WTC11 (cell line): Measurements from ENCODE around the gene TMEM19. TPM values are rescaled to one million over a fixed set of nuclear protein-coding genes. Genes with fewer than 3 reads are reported as not detected.

ENCODE experiments used
- ATAC-seq: fragments of 200-7000 bp; cut with Tn5 transposase; 2 replicates; pipeline ENCODE4 v1.10.0; 2021; ENCODE audit warnings: mild to moderate bottlenecking, moderate library complexity
- CTCF ChIA-PET: fragments of 300-600 bp; sonication (Branson Sonifier 250); formaldehyde crosslinking; loops from one replicate; lab custom pipeline; 2021; ENCODE audit warnings: antibody characterized with exemption; lab: Charles Lee
- POLR2A ChIA-PET: fragments of 350-600 bp; sonication (Branson Sonifier 250); formaldehyde crosslinking; loops from one replicate; lab custom pipeline; 2021; ENCODE audit warnings: antibody characterized with exemption; lab: Charles Lee
- DNase-seq: peaks from one replicate; pipeline ENCODE4 v3.0.0; 2021; ENCODE audit warnings: low spot score
- H3K27ac Mint-ChIP-seq: 2 replicates; pipeline ENCODE4 v1.8.0; 2021; ENCODE audit warnings: mixed read lengths
- H3K27me3 Mint-ChIP-seq: 2 replicates; pipeline ENCODE4 v1.8.0; 2021; ENCODE audit warnings: low read depth, mild to moderate bottlenecking, moderate library complexity, mixed read lengths
- H3K36me3 Mint-ChIP-seq: 2 replicates; pipeline ENCODE4 v1.8.0; 2021; ENCODE audit warnings: mixed read lengths
- H3K4me1 Mint-ChIP-seq: 2 replicates; pipeline ENCODE4 v1.8.0; 2022; ENCODE audit warnings: mixed read lengths
- H3K4me3 Mint-ChIP-seq: 2 replicates; pipeline ENCODE4 v1.8.0; 2021; ENCODE audit warnings: mild to moderate bottlenecking, moderate library complexity, mixed read lengths
- H3K9me3 Mint-ChIP-seq: 2 replicates; pipeline ENCODE4 v1.8.0; 2021; ENCODE audit warnings: mixed read lengths
- ERG ChIP-seq: fragments of 250-450 bp; sonication (Bioruptor Pico); IDR thresholded peaks from 2 replicates; pipeline ENCODE4 v1.8.0; 2021; ENCODE audit warnings: mild to moderate bottlenecking
- HMGA2 ChIP-seq: fragments of 250-450 bp; sonication (Bioruptor Pico); IDR thresholded peaks from 2 replicates; pipeline ENCODE4 v1.4.0; 2021; ENCODE audit warnings: mild to moderate bottlenecking, moderate library complexity
- IRF2 ChIP-seq: sonication (generic); formaldehyde crosslinking; IDR thresholded peaks from 2 replicates; pipeline ENCODE4 v1.8.0; 2022; ENCODE audit warnings: low read depth, missing genetic modification reagents, borderline replicate concordance
- ZNF396 ChIP-seq: fragments of 250-450 bp; sonication (Bioruptor Pico); IDR thresholded peaks from 2 replicates; pipeline ENCODE4 v1.8.0; 2021; ENCODE audit warnings: mild to moderate bottlenecking, moderate library complexity, borderline replicate concordance
- ZNF425 ChIP-seq: fragments of 250-450 bp; sonication (Bioruptor Pico); conservative IDR thresholded peaks from 2 replicates; pipeline ENCODE4 v1.9.0; 2021; ENCODE audit warnings: mild to moderate bottlenecking
- ZNF532 ChIP-seq: fragments of 250-450 bp; sonication (Bioruptor Pico); IDR thresholded peaks from 2 replicates; pipeline ENCODE4 v1.9.0; 2021; ENCODE audit warnings: mild to moderate bottlenecking, borderline replicate concordance
- total RNA-seq: library from RNA; stranded (reverse); gene quantifications from 3 replicates; pipeline ENCODE4 v1.2.3, GENCODE V29; 2021
- TF ChIP-seq, protein P1 (sequence below): fragments of 250-450 bp; sonication (Bioruptor Pico); IDR thresholded peaks from 2 replicates; pipeline ENCODE4 v1.9.0; 2021; ENCODE audit warnings: mild to moderate bottlenecking

The TMEM19 gene
- total RNA-seq, 1 experiment from 2014 or later: 11.7 TPM

DNA sequence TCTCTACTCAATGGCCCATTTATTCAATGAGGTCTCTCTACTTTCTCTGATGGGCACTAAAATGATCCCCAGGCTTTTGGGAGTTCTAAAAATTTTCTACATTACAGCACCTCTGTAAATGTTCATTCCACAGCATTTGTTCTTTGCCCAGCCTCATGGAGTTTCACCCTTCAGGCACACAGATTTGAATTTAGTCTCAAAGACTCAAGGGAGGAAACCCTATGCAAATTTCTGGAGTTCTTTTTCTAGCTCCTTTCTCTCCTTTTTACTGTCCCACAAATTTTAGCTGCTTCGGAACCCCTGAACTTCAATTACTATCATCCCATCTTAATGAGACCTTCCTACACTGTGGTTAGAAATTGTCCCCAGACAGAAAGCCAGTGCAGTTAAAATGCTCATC, 51.3 kb downstream of the TMEM19 start (continued):
- TF ChIP-seq ZNF425: no peak

GRCh38 chr12:71742998-71743397, 57.1 kb downstream of the TMEM19 start:
- CTCF ChIA-PET: interaction anchor here (2.0 kb wide), 1 partner anchor 11 kb away, joined by 4 read pairs; no protein-coding TSS in a partner anchor
- no peak overlapping the region for H3K4me3 Mint-ChIP-seq

More at GRCh38 chr12:71742998-71743397, 57.1 kb downstream of the TMEM19 start:
- Mint-ChIP-seq H3K36me3 (no peaks in the 10 kb centered on the region), H3K27me3 (no peaks in the 10 kb centered on the region; the same call in 1 of the 2 replicates), H3K4me1 (no peaks in the 10 kb centered on the region), H3K27ac (no peak overlapping the region), H3K9me3 (no peaks in the 10 kb centered on the region)
- POLR2A ChIA-PET: no interaction called here
- TF ChIP-seq ZNF396 (CRISPR knock-in tag) (no peak), ERG (no peak), IRF2 (no peak), ZNF532 (no peak), HMGA2 (CRISPR knock-in tag) (peak; percentile 91; the same call in 1 of the 2 replicates)
- TF ChIP-seq, protein P1, sequence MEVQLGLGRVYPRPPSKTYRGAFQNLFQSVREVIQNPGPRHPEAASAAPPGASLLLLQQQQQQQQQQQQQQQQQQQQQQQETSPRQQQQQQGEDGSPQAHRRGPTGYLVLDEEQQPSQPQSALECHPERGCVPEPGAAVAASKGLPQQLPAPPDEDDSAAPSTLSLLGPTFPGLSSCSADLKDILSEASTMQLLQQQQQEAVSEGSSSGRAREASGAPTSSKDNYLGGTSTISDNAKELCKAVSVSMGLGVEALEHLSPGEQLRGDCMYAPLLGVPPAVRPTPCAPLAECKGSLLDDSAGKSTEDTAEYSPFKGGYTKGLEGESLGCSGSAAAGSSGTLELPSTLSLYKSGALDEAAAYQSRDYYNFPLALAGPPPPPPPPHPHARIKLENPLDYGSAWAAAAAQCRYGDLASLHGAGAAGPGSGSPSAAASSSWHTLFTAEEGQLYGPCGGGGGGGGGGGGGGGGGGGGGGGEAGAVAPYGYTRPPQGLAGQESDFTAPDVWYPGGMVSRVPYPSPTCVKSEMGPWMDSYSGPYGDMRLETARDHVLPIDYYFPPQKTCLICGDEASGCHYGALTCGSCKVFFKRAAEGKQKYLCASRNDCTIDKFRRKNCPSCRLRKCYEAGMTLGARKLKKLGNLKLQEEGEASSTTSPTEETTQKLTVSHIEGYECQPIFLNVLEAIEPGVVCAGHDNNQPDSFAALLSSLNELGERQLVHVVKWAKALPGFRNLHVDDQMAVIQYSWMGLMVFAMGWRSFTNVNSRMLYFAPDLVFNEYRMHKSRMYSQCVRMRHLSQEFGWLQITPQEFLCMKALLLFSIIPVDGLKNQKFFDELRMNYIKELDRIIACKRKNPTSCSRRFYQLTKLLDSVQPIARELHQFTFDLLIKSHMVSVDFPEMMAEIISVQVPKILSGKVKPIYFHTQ (CRISPR knock-in tag): no peak
- no peak for ATAC-seq
- no peak for DNase-seq
